ENCODE data around the gene ZNF92.

DNA sequence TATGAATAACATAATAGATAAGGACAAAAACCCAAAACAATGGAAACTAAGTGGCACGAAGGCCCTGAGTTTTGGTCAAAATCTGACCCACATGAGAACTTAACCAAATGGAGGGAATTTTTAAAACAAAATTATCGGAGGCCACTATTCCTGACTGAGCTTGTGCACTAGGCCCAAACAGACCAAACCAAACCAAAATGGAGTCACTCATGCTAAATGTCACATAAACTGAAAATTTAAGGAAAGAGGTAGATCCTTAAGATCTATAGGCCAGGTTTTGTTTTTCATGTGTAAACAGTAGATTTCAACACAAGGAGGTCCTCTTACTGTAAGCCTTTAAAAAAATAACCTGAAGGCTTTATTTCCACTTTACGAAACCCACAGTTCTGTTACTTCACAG, 3.8 kb upstream of the ZNF92 start:
- TF ChIP-seq SP1 (IDR thresholded peaks at IDR 0.05; ENCODE audit: low read depth) (no peak), EZH2phosphoT487 (IDR thresholded peaks at IDR 0.05; ENCODE audit: borderline replicate concordance) (no peak), EZH2 (IDR thresholded peaks at IDR 0.05) (no peak), YY1 (IDR thresholded peaks at IDR 0.05; ENCODE audit: extremely low read depth, insufficient replicate concordance, low read depth, low read length) (no peak), CEBPB (IDR thresholded peaks at IDR 0.05; ENCODE audit: low read depth) (no peak), ZNF274 (IDR thresholded peaks at IDR 0.05; ENCODE audit: low read depth, low read length) (no peak), POLR2A (IDR thresholded peaks at IDR 0.05; ENCODE audit: borderline replicate concordance, extremely low read depth, insufficient read depth, insufficient read length) (no peak), ELF1 (IDR thresholded peaks at IDR 0.05; ENCODE audit: borderline replicate concordance, low read depth) (no peak), TCF7L2 (IDR thresholded peaks at IDR 0.05; ENCODE audit: borderline replicate concordance, extremely low read depth, insufficient read depth, insufficient read length) (no peak), CTCF (IDR thresholded peaks at IDR 0.05 in 2 of 3, conservative IDR thresholded peaks at IDR 0.05 in 1 of 3; ENCODE audit: borderline replicate concordance in 1 of 3, insufficient read depth in 1 of 3, low read depth in 2 of 3, low read length in 2 of 3) (no peak)

Measured in HCT116 (cell line).